GM12878 (cell line): ENCODE results near the gene MVB12B. TPM values are rescaled to one million over a fixed set of nuclear protein-coding genes. Genes with fewer than 3 reads are reported as not detected.

Experiments
- ATF3 ChIP-seq: IDR thresholded peaks from 2 replicates; pipeline ENCODE4 v1.6.1; 2011; ENCODE audit warnings: low read depth, mild to moderate bottlenecking, low read length, moderate library complexity, borderline replicate concordance; ENCODE audit errors: extremely low read depth
- BHLHE40 ChIP-seq, 2 experiments: fragments of 450-650 bp in 1 of 2; IDR thresholded peaks; 2 replicates each; pipeline ENCODE4 v1.6.1; 2011 to 2017; ENCODE audit warnings: low read depth in 2 of 2, borderline replicate concordance in 1 of 2, improper control_type of control experiment in 1 of 2, low read length in 1 of 2, mild to moderate bottlenecking in 1 of 2
- CEBPB ChIP-seq, 2 experiments: fragments of 150-350 bp in 1 of 2; IDR thresholded peaks; 2 replicates each; pipeline ENCODE4 v1.6.1; 2012 to 2014; ENCODE audit warnings: low read depth in 2 of 2, low read length in 2 of 2, borderline replicate concordance in 1 of 2, inconsistent platforms in 1 of 2
- CREM ChIP-seq: IDR thresholded peaks from 2 replicates; pipeline ENCODE4 v1.6.1; 2014; ENCODE audit warnings: antibody characterized with exemption, low read depth
- CUX1 ChIP-seq: IDR thresholded peaks from 2 replicates; pipeline ENCODE4 v1.6.1; 2012; ENCODE audit warnings: improper control_type of control experiment, low read depth, low read length; ENCODE audit not compliant: insufficient replicate concordance
- IKZF2 ChIP-seq, 2 experiments: fragments of 450-650 bp; IDR thresholded peaks; 2 replicates each; pipeline ENCODE4 v1.6.1; 2017; ENCODE audit warnings: mild to moderate bottlenecking in 2 of 2, moderate library complexity in 2 of 2
- MAX ChIP-seq: IDR thresholded peaks from 2 replicates; pipeline ENCODE4 v1.6.1; 2012; ENCODE audit warnings: low read depth, low read length, improper control_type of control experiment
- NRF1 ChIP-seq: conservative IDR thresholded peaks from 2 replicates; pipeline ENCODE4 v1.6.1; 2011; ENCODE audit warnings: mild to moderate bottlenecking, low read depth, low read length, improper control_type of control experiment
- PRDM15 ChIP-seq: fragments of 450-650 bp; formaldehyde crosslinking; IDR thresholded peaks from 2 replicates; pipeline ENCODE4 v1.4.0; 2020; ENCODE audit warnings: mild to moderate bottlenecking, moderate library complexity
- RUNX3 ChIP-seq: IDR thresholded peaks from 2 replicates; pipeline ENCODE4 v1.6.1; 2012; ENCODE audit warnings: low read length, inconsistent platforms
- SMC3 ChIP-seq: IDR thresholded peaks from 2 replicates; pipeline ENCODE4 v1.6.1; 2011; ENCODE audit warnings: low read length, improper control_type of control experiment, borderline replicate concordance
- STAT1 ChIP-seq: fragments of 450-650 bp; conservative IDR thresholded peaks from 2 replicates; pipeline ENCODE4 v1.6.1; 2014; ENCODE audit warnings: antibody characterized with exemption, mild to moderate bottlenecking
- ZNF207 ChIP-seq: fragments of 450-650 bp; IDR thresholded peaks from 2 replicates; pipeline ENCODE4 v1.6.1; 2014; ENCODE audit warnings: antibody characterized with exemption, mild to moderate bottlenecking, borderline replicate concordance
- ZNF217 ChIP-seq: fragments of 450-650 bp; IDR thresholded peaks from 2 replicates; pipeline ENCODE4 v1.6.1; 2017; ENCODE audit warnings: antibody characterized with exemption, mild to moderate bottlenecking
- ZNF592 ChIP-seq: fragments of 450-650 bp; IDR thresholded peaks from 2 replicates; pipeline ENCODE4 v1.6.1; 2017; ENCODE audit warnings: mild to moderate bottlenecking, moderate library complexity
- polyA plus RNA-seq, 11 experiments: library from polyadenylated mRNA; depleted of rRNA in 4 of 11; unstranded in 6 of 11; stranded (reverse) in 5 of 11; fragments of >200 nt; fragmentation: Nextera tagmentation in 4 of 11; fragmentation: Illumina TruSeq in 1 of 11; extraction: Ambion mirVana in 4 of 11; extraction: Trizol in 1 of 11; gene quantifications; 1 replicate in 1 of 11; 2 replicates in 10 of 11; pipeline versions ENCODE4 v1.2.1 to v1.2.3, GENCODE V29; 2011 to 2016; ENCODE audit warnings: inconsistent platforms in 2 of 11, missing spikeins in 2 of 11, low read depth in 1 of 11
- total RNA-seq, 4 experiments: library from RNA; depleted of rRNA in 3 of 4; stranded (reverse); fragments of >200 nt in 3 of 4; fragmentation: Illumina TruSeq in 1 of 4; extraction: Trizol in 1 of 4; gene quantifications; 2 replicates each; pipeline versions ENCODE4 v1.2.1 to v1.2.3, GENCODE V29; 2013 to 2021

Gene MVB12B
- total and polyA plus RNA-seq, 10 of the 15 experiments (the other 5 are each of a cell fraction or from before 2014, with no cell fraction given): 0.08 TPM; not detected in 9

GRCh38 chr9:126398403-126399058 is 71.9 kb downstream of the MVB12B start (continued):
- TF ChIP-seq ZNF207: no peak
- peak in 1 of 2 experiments; percentile 19; a peak in 1 of 4 replicates for TF ChIP-seq IKZF2 (IDR thresholded peaks at IDR 0.05)
- 0 out of 2 replicates have a peak, but pooled peaks have one; percentile 31 for TF ChIP-seq MAX
- no peak for TF ChIP-seq NRF1
- TF ChIP-seq CREM: no peak
- TF ChIP-seq CEBPB (IDR thresholded peaks at IDR 0.05; ENCODE audit: borderline replicate concordance in 1 of 2, low read depth in 2 of 2, low read length in 2 of 2): no peak
- no peak for TF ChIP-seq ATF3
- TF ChIP-seq CUX1: no peak
- no peak for TF ChIP-seq STAT1
- TF ChIP-seq RUNX3: peak; percentile 57
- no peak for TF ChIP-seq PRDM15 (CRISPR knock-in tag)
- no peak for TF ChIP-seq ZNF217
- peak in 1 of 2 experiments; percentile 47; a peak in 1 of 4 replicates for TF ChIP-seq BHLHE40 (IDR thresholded peaks at IDR 0.05; ENCODE audit: borderline replicate concordance in 1 of 2, low read depth in 2 of 2, low read length in 1 of 2)
- TF ChIP-seq ZNF592: 0 out of 2 replicates have a peak, but pooled peaks have one; percentile 21
- peak; percentile 75 for TF ChIP-seq SMC3
